ENCODE results near the gene OLFM4.

Gene OLFM4

GRCh38 chr13:53028637-53029203, at the start of gene OLFM4:
Gene OLFM4, plus strand, starts transcription at chr13:53028813. Its CDS starts 24 bp downstream, at chr13:53028837.
- no peaks in the 10 kb centered on the region for H3K27me3 Mint-ChIP-seq
- no peak within 1 kb of the TSS for H3K4me3 Mint-ChIP-seq
- H3K4me1 Mint-ChIP-seq = no peaks in the 10 kb centered on the region
- H3K27ac Mint-ChIP-seq = no peak within 1 kb of the TSS
- no peaks in the 10 kb centered on the region for H3K36me3 Mint-ChIP-seq
- H3K9me3 Mint-ChIP-seq = no peaks in the 10 kb centered on the region

- H3K9me3 Mint-ChIP-seq = peaks cover 4% of the 10 kb centered on the region
- H3K4me1 Mint-ChIP-seq = no peaks in the 10 kb centered on the region
- peaks cover 5% of the 10 kb centered on the region for H3K27me3 Mint-ChIP-seq
- no peak overlapping the region for H3K27ac Mint-ChIP-seq
- H3K4me3 Mint-ChIP-seq = no peak overlapping the region
- no peaks in the 10 kb centered on the region for H3K36me3 Mint-ChIP-seq
These were observed 49.6 kb upstream of the OLFM4 start for GRCh38 chr13:52978989-52979388.

- peaks cover 4% of the 10 kb centered on the region for H3K9me3 Mint-ChIP-seq
- no peaks in the 10 kb centered on the region for H3K4me1 Mint-ChIP-seq
- H3K27me3 Mint-ChIP-seq = peaks cover 7% of the 10 kb centered on the region
- H3K4me3 Mint-ChIP-seq = no peak overlapping the region
- H3K36me3 Mint-ChIP-seq = no peaks in the 10 kb centered on the region
- no peak overlapping the region for H3K27ac Mint-ChIP-seq
These were observed 47.9 kb upstream of the OLFM4 start for GRCh38 chr13:52980695-52981094.

- Mint-ChIP-seq H3K36me3 (no peaks in the 10 kb centered on the region), H3K27ac (no peak overlapping the region), H3K9me3 (peaks cover 4% of the 10 kb centered on the region)
These were observed 44.8 kb upstream of the OLFM4 start for GRCh38 chr13:52983836-52984235.

GRCh38 chr13:52984881-52985363, 43.7 kb upstream of the OLFM4 start:
- Mint-ChIP-seq H3K36me3 (no peaks in the 10 kb centered on the region), H3K9me3 (peaks cover 4% of the 10 kb centered on the region), H3K27ac (no peak overlapping the region), H3K4me1 (no peaks in the 10 kb centered on the region), H3K4me3 (no peak overlapping the region), H3K27me3 (peaks cover 9% of the 10 kb centered on the region)

More at GRCh38 chr13:52983836-52984235, 44.8 kb upstream of the OLFM4 start:
- no peaks in the 10 kb centered on the region for H3K4me1 Mint-ChIP-seq
- peaks cover 7% of the 10 kb centered on the region for H3K27me3 Mint-ChIP-seq
- H3K4me3 Mint-ChIP-seq = no peak overlapping the region

- no peaks in the 10 kb centered on the region for H3K4me1 Mint-ChIP-seq
- H3K4me3 Mint-ChIP-seq = no peak overlapping the region
- H3K27me3 Mint-ChIP-seq = peaks cover 11% of the 10 kb centered on the region
- H3K36me3 Mint-ChIP-seq = no peaks in the 10 kb centered on the region
- H3K9me3 Mint-ChIP-seq = no peaks in the 10 kb centered on the region
- H3K27ac Mint-ChIP-seq = no peak overlapping the region
These were observed 37.1 kb upstream of the OLFM4 start for GRCh38 chr13:52991344-52992020.

- Mint-ChIP-seq H3K4me1 (no peaks in the 10 kb centered on the region), H3K36me3 (no peaks in the 10 kb centered on the region), H3K4me3 (no peak overlapping the region), H3K27me3 (peaks cover 12% of the 10 kb centered on the region), H3K27ac (no peak overlapping the region), H3K9me3 (no peaks in the 10 kb centered on the region)
These were observed 36.5 kb upstream of the OLFM4 start for GRCh38 chr13:52992110-52992509.

GRCh38 chr13:52994051-52994450, 34.6 kb upstream of the OLFM4 start:
- Mint-ChIP-seq H3K4me1 (no peaks in the 10 kb centered on the region), H3K27me3 (peaks cover 17% of the 10 kb centered on the region), H3K27ac (no peak overlapping the region), H3K4me3 (no peak overlapping the region), H3K36me3 (no peaks in the 10 kb centered on the region), H3K9me3 (no peaks in the 10 kb centered on the region)

GRCh38 chr13:52994865-52995264, 33.7 kb upstream of the OLFM4 start:
- H3K4me3 Mint-ChIP-seq = no peak overlapping the region
- H3K27me3 Mint-ChIP-seq = peaks cover 15% of the 10 kb centered on the region
- no peaks in the 10 kb centered on the region for H3K9me3 Mint-ChIP-seq
- H3K27ac Mint-ChIP-seq = no peak overlapping the region
- no peaks in the 10 kb centered on the region for H3K36me3 Mint-ChIP-seq
- no peaks in the 10 kb centered on the region for H3K4me1 Mint-ChIP-seq

GRCh38 chr13:52995946-52996345, 32.7 kb upstream of the OLFM4 start:
- Mint-ChIP-seq H3K27ac (no peak overlapping the region), H3K4me1 (no peaks in the 10 kb centered on the region)

GRCh38 chr13:52997951-52998876, 30.4 kb upstream of the OLFM4 start:
- Mint-ChIP-seq H3K36me3 (no peaks in the 10 kb centered on the region), H3K4me3 (no peak overlapping the region), H3K9me3 (no peaks in the 10 kb centered on the region), H3K4me1 (no peaks in the 10 kb centered on the region), H3K27ac (no peak overlapping the region), H3K27me3 (peaks cover 8% of the 10 kb centered on the region)

More at GRCh38 chr13:52995946-52996345, 32.7 kb upstream of the OLFM4 start:
- no peaks in the 10 kb centered on the region for H3K36me3 Mint-ChIP-seq
- no peak overlapping the region for H3K4me3 Mint-ChIP-seq
- no peaks in the 10 kb centered on the region for H3K9me3 Mint-ChIP-seq
- peaks cover 8% of the 10 kb centered on the region for H3K27me3 Mint-ChIP-seq

GRCh38 chr13:52999093-52999696, 29.4 kb upstream of the OLFM4 start:
- Mint-ChIP-seq H3K36me3 (no peaks in the 10 kb centered on the region), H3K9me3 (no peaks in the 10 kb centered on the region), H3K27me3 (peaks cover 8% of the 10 kb centered on the region), H3K4me3 (no peak overlapping the region), H3K4me1 (no peaks in the 10 kb centered on the region), H3K27ac (no peak overlapping the region)

- Mint-ChIP-seq H3K27me3 (peaks cover 6% of the 10 kb centered on the region), H3K27ac (no peak overlapping the region), H3K36me3 (no peaks in the 10 kb centered on the region), H3K9me3 (no peaks in the 10 kb centered on the region), H3K4me1 (no peaks in the 10 kb centered on the region), H3K4me3 (no peak overlapping the region)
These were observed 27.0 kb upstream of the OLFM4 start for GRCh38 chr13:53001444-53002225.

GRCh38 chr13:53004573-53004972, 24.0 kb upstream of the OLFM4 start:
- Mint-ChIP-seq H3K27ac (no peak overlapping the region), H3K4me1 (no peaks in the 10 kb centered on the region), H3K27me3 (peaks cover 3% of the 10 kb centered on the region), H3K4me3 (no peak overlapping the region), H3K9me3 (no peaks in the 10 kb centered on the region), H3K36me3 (no peaks in the 10 kb centered on the region)

- H3K4me1 Mint-ChIP-seq = no peaks in the 10 kb centered on the region
- H3K27me3 Mint-ChIP-seq = peaks cover 7% of the 10 kb centered on the region
These were observed 23.0 kb upstream of the OLFM4 start for GRCh38 chr13:53005626-53006025.

More at GRCh38 chr13:53005626-53006025, 23.0 kb upstream of the OLFM4 start:
- H3K4me3 Mint-ChIP-seq = no peak overlapping the region
- no peaks in the 10 kb centered on the region for H3K36me3 Mint-ChIP-seq
- no peak overlapping the region for H3K27ac Mint-ChIP-seq
- no peaks in the 10 kb centered on the region for H3K9me3 Mint-ChIP-seq
